Left lung (tissue), 10 donors: ENCODE data around the gene CENPV. TPM values are rescaled to one million over a fixed set of nuclear protein-coding genes. Genes with fewer than 3 reads are reported as not detected.

Experiments used
- ATAC-seq: fragments of 200-7000 bp; cut with Tn5 transposase; one replicate; pipeline ENCODE4 v1.9.1; 2020; ENCODE audit warnings: moderate library complexity
- DNase-seq, 4 donors: peaks; one replicate each; pipeline ENCODE4 v3.0.0-alpha.2; 2013 to 2020
- H3K27ac ChIP-seq, 2 donors: fragments of 200-600 bp; sonication (generic) in 1 of 2; one replicate each; pipeline versions ENCODE4 v1.5.0 to v1.8.0; 2020 to 2021
- H3K27me3 ChIP-seq, 2 donors: fragments of 200-600 bp; sonication (generic) in 1 of 2; one replicate each; pipeline versions ENCODE4 v1.5.0 to v1.8.0; 2020 to 2021
- H3K36me3 ChIP-seq, 2 donors: fragments of 200-600 bp; sonication (generic) in 1 of 2; one replicate each; pipeline versions ENCODE4 v1.5.0 to v1.8.0; 2020 to 2021
- H3K4me1 ChIP-seq, 2 donors: fragments of 200-600 bp; one replicate each; pipeline ENCODE4 v1.8.0; 2021
- H3K4me3 ChIP-seq, 2 donors: fragments of 200-600 bp; sonication (generic) in 1 of 2; one replicate each; pipeline versions ENCODE4 v1.5.0 to v1.8.0; 2020 to 2021; ENCODE audit warnings: mild to moderate bottlenecking in 1 of 2
- H3K9me3 ChIP-seq, 2 donors: fragments of 200-600 bp; sonication (generic) in 1 of 2; one replicate each; pipeline versions ENCODE4 v1.5.0 to v1.8.0; 2020 to 2021
- CTCF ChIP-seq, 2 donors: fragments of 200-600 bp; sonication (generic) in 1 of 2; IDR thresholded peaks; one replicate each; pipeline versions ENCODE4 v1.5.0 to v1.8.0; 2021; ENCODE audit warnings: antibody characterized with exemption in 2 of 2
- intact Hi-C, 2 donors: fragments of 100-400 bp; cut with DNase I; formaldehyde crosslinking; loops; one replicate each; pipeline versions ENCODE4 v1.11.2 to v1.14.2; 2022
- polyA plus RNA-seq, 6 donors: library from polyadenylated mRNA; unstranded; fragments of 120-200 nt; gene quantifications; one replicate each; pipeline ENCODE4 v1.2.1, GENCODE V29; 2013; ENCODE audit not compliant: insufficient read length in 6 of 6
- total RNA-seq, 2 donors: library from RNA; stranded (reverse); fragmentation: NEBNext Ultra II Directional; extraction: Animal tissue kit (Norgen Biotek cat#: 25700); gene quantifications; one replicate each; pipeline ENCODE4 v1.2.1, GENCODE V29; 2021
- donor health status: DM: no; HTN: yes; CAD: no.
- donor health status: DM: no; HTN: no; CAD: no.

The CENPV gene
- total and polyA plus RNA-seq, 8 donors = 11.5 to 92.6 (median 76.4) TPM

GRCh38 chr17:16349431-16349830, 3.8 kb downstream of the CENPV start:
- Histone ChIP-seq H3K27ac (no peak overlapping the region), H3K4me1 (peaks cover 0 to 16% of the 10 kb centered on the region in 2 donors), H3K27me3 (peaks cover 0 to 28% of the 10 kb centered on the region in 2 donors), H3K9me3 (no peaks in the 10 kb centered on the region), H3K36me3 (peaks cover 0 to 10% of the 10 kb centered on the region in 2 donors), H3K4me3 (no peak overlapping the region)
- intact Hi-C loops = no loop called here
- no peak for TF ChIP-seq CTCF (IDR thresholded peaks at IDR 0.05)
- ATAC-seq (no peak), DNase-seq (no peak)

GRCh38 chr17:16348586-16348985, 4.7 kb downstream of the CENPV start:
- ATAC-seq (no peak), DNase-seq (no peak)
- H3K36me3 ChIP-seq = peaks cover 0 to 13% of the 10 kb centered on the region in 2 donors
- peaks cover 0 to 13% of the 10 kb centered on the region in 2 donors for H3K4me1 ChIP-seq
- H3K27ac ChIP-seq = no peak overlapping the region
- no peak overlapping the region for H3K4me3 ChIP-seq
- H3K9me3 ChIP-seq = no peaks in the 10 kb centered on the region
- intact Hi-C loops = no loop called here
- H3K27me3 ChIP-seq = peaks cover 0 to 21% of the 10 kb centered on the region in 2 donors
- TF ChIP-seq CTCF (IDR thresholded peaks at IDR 0.05) = no peak

GRCh38 chr17:16346721-16347271, 6.5 kb downstream of the CENPV start:
- TF ChIP-seq CTCF (IDR thresholded peaks at IDR 0.05) = no peak
- intact Hi-C loops = no loop called here
- Histone ChIP-seq H3K4me1 (peaks cover 0 to 1% of the 10 kb centered on the region in 2 donors), H3K4me3 (no peak overlapping the region), H3K9me3 (no peaks in the 10 kb centered on the region), H3K27me3 (peaks cover 0 to 4% of the 10 kb centered on the region in 2 donors), H3K36me3 (peaks cover 0 to 27% of the 10 kb centered on the region in 2 donors), H3K27ac (no peak overlapping the region)
- no peak for DNase-seq
- no peak for ATAC-seq

GRCh38 chr17:16345565-16345964, 7.7 kb downstream of the CENPV start:
- Histone ChIP-seq H3K9me3 (no peaks in the 10 kb centered on the region), H3K4me1 (no peaks in the 10 kb centered on the region), H3K27ac (no peak overlapping the region), H3K27me3 (no peaks in the 10 kb centered on the region), H3K4me3 (no peak overlapping the region), H3K36me3 (peaks cover 0 to 27% of the 10 kb centered on the region in 2 donors)
- no peak for DNase-seq
- intact Hi-C loops = no loop called here
- no peak for TF ChIP-seq CTCF (IDR thresholded peaks at IDR 0.05)
- ATAC-seq = no peak

- DNase-seq = no peak
- intact Hi-C loops = no loop called here
- no peaks in the 10 kb centered on the region for H3K9me3 ChIP-seq
- H3K27ac ChIP-seq = no peak overlapping the region
- no peaks in the 10 kb centered on the region for H3K27me3 ChIP-seq
- H3K36me3 ChIP-seq = peaks cover 0 to 17% of the 10 kb centered on the region in 2 donors
- no peak for TF ChIP-seq CTCF (IDR thresholded peaks at IDR 0.05)
- no peak overlapping the region for H3K4me3 ChIP-seq
- H3K4me1 ChIP-seq = no peaks in the 10 kb centered on the region
- no peak for ATAC-seq
These were observed 9.7 kb downstream of the CENPV start for GRCh38 chr17:16343569-16343968.
